CD4-positive, alpha-beta T cell (primary cell): ENCODE measurements around the gene CEP250. TPM values are rescaled to one million over a fixed set of nuclear protein-coding genes. Genes with fewer than 3 reads are reported as not detected.

Source experiments
- ATAC-seq: fragments of 200-7000 bp; cut with Tn5 transposase; one replicate; pipeline ENCODE4 v1.10.0; 2022; ENCODE audit warnings: mild to moderate bottlenecking; ENCODE audit not compliant: poor library complexity
- CTCF ChIA-PET: fragments of 350-600 bp; sonication (Branson Sonifier 250); formaldehyde crosslinking; loops from one replicate; lab custom pipeline; 2021; ENCODE audit warnings: antibody characterized with exemption, inconsistent platforms; lab: Charles Lee
- POLR2A ChIA-PET: fragments of 350-600 bp; sonication (Branson Sonifier 250); formaldehyde crosslinking; loops from one replicate; lab custom pipeline; 2021; ENCODE audit warnings: antibody characterized with exemption, inconsistent platforms; lab: Charles Lee
- DNase-seq, 14 experiments: peaks; one replicate each; pipeline ENCODE4 v3.0.0-alpha.2; 2013 to 2020; ENCODE audit warnings: mixed read lengths in 2 of 14
- H3K27ac ChIP-seq, 2 donors: one replicate each; pipeline versions ENCODE4 v1.5.1 to v1.7.0; 2013; ENCODE audit warnings: low read length in 2 of 2, low read depth in 1 of 2, mild to moderate bottlenecking in 1 of 2
- H3K27me3 ChIP-seq, 2 experiments: 1 replicate in 1 of 2; 2 replicates in 1 of 2; pipeline versions ENCODE4 v1.6.1 to v1.7.0; 2013; ENCODE audit warnings: low read length in 2 of 2, control low read depth in 1 of 2, mild to moderate bottlenecking in 1 of 2, moderate library complexity in 1 of 2; ENCODE audit not compliant: insufficient read depth in 2 of 2, control insufficient read depth in 1 of 2
- H3K36me3 ChIP-seq: one replicate; pipeline ENCODE4 v1.6.1; 2013; ENCODE audit warnings: low read length, control low read depth; ENCODE audit not compliant: insufficient read depth
- H3K4me1 ChIP-seq: one replicate; pipeline ENCODE4 v1.6.1; 2013; ENCODE audit warnings: low read length, control low read depth; ENCODE audit not compliant: insufficient read depth
- H3K4me3 ChIP-seq: one replicate; pipeline ENCODE4 v1.5.1; 2013; ENCODE audit warnings: mild to moderate bottlenecking, low read length, moderate library complexity
- H3K9me3 ChIP-seq, 2 experiments: 1 replicate in 1 of 2; 2 replicates in 1 of 2; pipeline versions ENCODE4 v1.6.1 to v1.7.0; 2013; ENCODE audit warnings: low read length in 2 of 2, mild to moderate bottlenecking in 2 of 2, control low read depth in 1 of 2, moderate library complexity in 1 of 2; ENCODE audit not compliant: control insufficient read depth in 1 of 2, insufficient read depth in 1 of 2
- H3K27ac Mint-ChIP-seq: one replicate; pipeline ENCODE4 v1.8.0; 2020; ENCODE audit warnings: mixed read lengths
- H3K27me3 Mint-ChIP-seq: one replicate; pipeline ENCODE4 v1.8.0; 2021; ENCODE audit warnings: mixed read lengths
- H3K36me3 Mint-ChIP-seq: one replicate; pipeline ENCODE4 v1.8.0; 2021; ENCODE audit warnings: low read depth, mixed read lengths
- H3K4me1 Mint-ChIP-seq: one replicate; pipeline ENCODE4 v1.8.0; 2021; ENCODE audit warnings: low read depth, mixed read lengths
- H3K4me3 Mint-ChIP-seq: one replicate; pipeline ENCODE4 v1.8.0; 2020; ENCODE audit warnings: mild to moderate bottlenecking, mixed read lengths
- H3K9me3 Mint-ChIP-seq: one replicate; pipeline ENCODE4 v1.8.0; 2020; ENCODE audit warnings: mixed read lengths
- intact Hi-C, 2 experiments: fragments of 100-400 bp; cut with DNase I in 1 of 2; cut with micrococcal nuclease in 1 of 2; formaldehyde crosslinking; loops; one replicate each; pipeline versions ENCODE4 v1.15.1 to v1.9.0; 2023 to 2025; cut with DNase I, micrococcal nuclease
- total RNA-seq, 174 experiments: library from RNA in 2 of 174; stranded (reverse) in 2 of 174; gene quantifications; one replicate each; pipeline ENCODE4 v1.2.3 and lab custom pipeline; 2021 to 2026
- TF ChIP-seq, protein P1 (sequence below): fragments of 200-600 bp; IDR thresholded peaks from one replicate; pipeline ENCODE4 v1.8.0; 2022; ENCODE audit warnings: antibody characterized with exemption, mild to moderate bottlenecking

The CEP250 gene
- total RNA-seq, 2 experiments from 2014 or later, result 27.6 to 33.1 TPM

GRCh38 chr20:35467339-35468224 lies 12.2 kb downstream of the CEP250 start:
- Histone ChIP-seq H3K27me3 (no peaks in the 10 kb centered on the region), H3K9me3 (no peaks in the 10 kb centered on the region), H3K36me3 (peaks cover 29% of the 10 kb centered on the region), H3K27ac (no peak overlapping the region), H3K4me1 (peaks cover 6% of the 10 kb centered on the region), H3K4me3 (no peak overlapping the region)
- ChIA-PET CTCF (no interaction called here), POLR2A (no interaction called here)
- H3K36me3 Mint-ChIP-seq, result peaks cover 51% of the 10 kb centered on the region
- no peak for ATAC-seq
- H3K4me1 Mint-ChIP-seq, result peaks cover 7% of the 10 kb centered on the region
- DNase-seq, result no peak
- TF ChIP-seq, protein P1, sequence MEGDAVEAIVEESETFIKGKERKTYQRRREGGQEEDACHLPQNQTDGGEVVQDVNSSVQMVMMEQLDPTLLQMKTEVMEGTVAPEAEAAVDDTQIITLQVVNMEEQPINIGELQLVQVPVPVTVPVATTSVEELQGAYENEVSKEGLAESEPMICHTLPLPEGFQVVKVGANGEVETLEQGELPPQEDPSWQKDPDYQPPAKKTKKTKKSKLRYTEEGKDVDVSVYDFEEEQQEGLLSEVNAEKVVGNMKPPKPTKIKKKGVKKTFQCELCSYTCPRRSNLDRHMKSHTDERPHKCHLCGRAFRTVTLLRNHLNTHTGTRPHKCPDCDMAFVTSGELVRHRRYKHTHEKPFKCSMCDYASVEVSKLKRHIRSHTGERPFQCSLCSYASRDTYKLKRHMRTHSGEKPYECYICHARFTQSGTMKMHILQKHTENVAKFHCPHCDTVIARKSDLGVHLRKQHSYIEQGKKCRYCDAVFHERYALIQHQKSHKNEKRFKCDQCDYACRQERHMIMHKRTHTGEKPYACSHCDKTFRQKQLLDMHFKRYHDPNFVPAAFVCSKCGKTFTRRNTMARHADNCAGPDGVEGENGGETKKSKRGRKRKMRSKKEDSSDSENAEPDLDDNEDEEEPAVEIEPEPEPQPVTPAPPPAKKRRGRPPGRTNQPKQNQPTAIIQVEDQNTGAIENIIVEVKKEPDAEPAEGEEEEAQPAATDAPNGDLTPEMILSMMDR, result no peak
- no peak overlapping the region for H3K4me3 Mint-ChIP-seq
- no peaks in the 10 kb centered on the region for H3K9me3 Mint-ChIP-seq
- H3K27ac Mint-ChIP-seq, result no peak overlapping the region
- intact Hi-C loops, result loop anchor here in 1 of 2 experiments (5.0 to 10.0 kb wide), 3 partner anchors 227 to 667 kb away; partner anchors contain the start of genes NFS1 and ROMO1
- H3K27me3 Mint-ChIP-seq, result no peaks in the 10 kb centered on the region

- Mint-ChIP-seq H3K9me3 (no peaks in the 10 kb centered on the region), H3K27ac (peak overlapping the region; percentile 26), H3K36me3 (peaks cover 45% of the 10 kb centered on the region), H3K4me3 (no peak overlapping the region), H3K27me3 (no peaks in the 10 kb centered on the region), H3K4me1 (peaks cover 2% of the 10 kb centered on the region)
- ChIA-PET POLR2A (interaction anchor here (0.6 kb wide), 1 partner anchor 24 kb away, joined by 3 read pairs; no protein-coding TSS in a partner anchor), CTCF (no interaction called here)
- no peaks in the 10 kb centered on the region for H3K27me3 ChIP-seq
- ATAC-seq, result no peak
- H3K9me3 ChIP-seq, result no peaks in the 10 kb centered on the region
- DNase-seq, result no peak
- H3K36me3 ChIP-seq, result peaks cover 35% of the 10 kb centered on the region
- TF ChIP-seq, protein P1, result no peak
- intact Hi-C loops, result loop anchor here in 1 of 2 experiments (5.0 to 10.0 kb wide), 3 partner anchors 226 to 666 kb away; partner anchors contain the start of genes NFS1 and ROMO1
- peaks cover 1% of the 10 kb centered on the region for H3K4me1 ChIP-seq
- H3K4me3 ChIP-seq, result no peak overlapping the region
- no peak overlapping the region for H3K27ac ChIP-seq
Observed at GRCh38 chr20:35468671-35469334, 13.4 kb downstream of the CEP250 start.

- H3K4me1 Mint-ChIP-seq, result no peaks in the 10 kb centered on the region
- Histone ChIP-seq H3K27ac (no peak overlapping the region), H3K27me3 (no peaks in the 10 kb centered on the region), H3K9me3 (no peaks in the 10 kb centered on the region), H3K36me3 (peaks cover 55% of the 10 kb centered on the region), H3K4me3 (no peak overlapping the region), H3K4me1 (no peaks in the 10 kb centered on the region)
- TF ChIP-seq, protein P1, result no peak
- ChIA-PET CTCF (no interaction called here), POLR2A (no interaction called here)
- H3K27ac Mint-ChIP-seq, result peak overlapping the region; percentile 54
- ATAC-seq (no peak), DNase-seq (no peak)
- H3K27me3 Mint-ChIP-seq, result no peaks in the 10 kb centered on the region
- H3K9me3 Mint-ChIP-seq, result no peaks in the 10 kb centered on the region
- H3K4me3 Mint-ChIP-seq, result no peak overlapping the region
- peaks cover 33% of the 10 kb centered on the region for H3K36me3 Mint-ChIP-seq
- intact Hi-C loops, result loop anchor here in 1 of 2 experiments (5.0 kb wide), 1 partner anchor 50 kb away; no protein-coding TSS in a partner anchor
Observed at GRCh38 chr20:35472209-35472608, 16.8 kb downstream of the CEP250 start.
